ENCODE data around the gene FBXL16.
A peak's percentile ranks its signal among the peaks of the same experiment; 100 is the strongest.

The FBXL16 gene

DNA sequence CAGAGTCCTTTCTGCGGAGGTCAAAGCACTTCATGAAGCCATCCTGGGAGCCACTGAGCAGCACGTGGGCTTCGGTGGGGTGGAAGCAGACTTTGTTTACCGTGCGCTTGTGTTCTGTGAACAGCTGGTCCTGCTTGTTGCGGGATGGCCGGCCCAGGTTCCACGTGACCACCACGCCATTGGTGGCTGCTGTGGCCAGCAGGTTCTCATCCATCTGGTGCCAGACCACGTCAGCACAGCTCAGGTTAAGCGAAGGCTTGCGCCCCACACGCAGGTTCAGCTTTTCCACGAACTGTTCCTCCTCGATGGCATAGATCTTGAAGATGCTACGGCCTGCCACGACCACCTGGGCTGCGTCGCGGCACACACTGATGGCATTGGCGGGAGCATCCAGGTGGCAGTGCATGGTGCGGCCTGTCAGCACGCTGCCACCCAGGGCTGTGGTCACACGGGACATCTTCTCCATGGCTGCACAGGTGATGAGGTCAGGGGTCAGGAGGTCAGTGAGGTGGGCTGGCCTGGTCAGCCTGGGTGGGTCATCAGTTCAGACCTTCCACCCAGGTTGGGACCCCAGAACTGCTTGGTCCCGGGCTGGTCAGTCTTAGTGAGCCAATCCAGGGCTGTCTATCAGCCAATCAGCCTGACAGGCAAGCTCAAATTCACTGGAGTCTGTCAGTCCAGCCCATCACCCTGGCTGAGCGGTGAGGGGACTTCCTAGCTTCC, 16.3 kb downstream of the FBXL16 start:
- no peak for FAIRE-seq
- TF ChIP-seq, protein P1, sequence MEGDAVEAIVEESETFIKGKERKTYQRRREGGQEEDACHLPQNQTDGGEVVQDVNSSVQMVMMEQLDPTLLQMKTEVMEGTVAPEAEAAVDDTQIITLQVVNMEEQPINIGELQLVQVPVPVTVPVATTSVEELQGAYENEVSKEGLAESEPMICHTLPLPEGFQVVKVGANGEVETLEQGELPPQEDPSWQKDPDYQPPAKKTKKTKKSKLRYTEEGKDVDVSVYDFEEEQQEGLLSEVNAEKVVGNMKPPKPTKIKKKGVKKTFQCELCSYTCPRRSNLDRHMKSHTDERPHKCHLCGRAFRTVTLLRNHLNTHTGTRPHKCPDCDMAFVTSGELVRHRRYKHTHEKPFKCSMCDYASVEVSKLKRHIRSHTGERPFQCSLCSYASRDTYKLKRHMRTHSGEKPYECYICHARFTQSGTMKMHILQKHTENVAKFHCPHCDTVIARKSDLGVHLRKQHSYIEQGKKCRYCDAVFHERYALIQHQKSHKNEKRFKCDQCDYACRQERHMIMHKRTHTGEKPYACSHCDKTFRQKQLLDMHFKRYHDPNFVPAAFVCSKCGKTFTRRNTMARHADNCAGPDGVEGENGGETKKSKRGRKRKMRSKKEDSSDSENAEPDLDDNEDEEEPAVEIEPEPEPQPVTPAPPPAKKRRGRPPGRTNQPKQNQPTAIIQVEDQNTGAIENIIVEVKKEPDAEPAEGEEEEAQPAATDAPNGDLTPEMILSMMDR (IDR thresholded peaks at IDR 0.05; ENCODE audit: insufficient read depth, missing control alignments): no peak
- DNase-seq (ENCODE audit: insufficient read length, low spot score): no peak

DNA sequence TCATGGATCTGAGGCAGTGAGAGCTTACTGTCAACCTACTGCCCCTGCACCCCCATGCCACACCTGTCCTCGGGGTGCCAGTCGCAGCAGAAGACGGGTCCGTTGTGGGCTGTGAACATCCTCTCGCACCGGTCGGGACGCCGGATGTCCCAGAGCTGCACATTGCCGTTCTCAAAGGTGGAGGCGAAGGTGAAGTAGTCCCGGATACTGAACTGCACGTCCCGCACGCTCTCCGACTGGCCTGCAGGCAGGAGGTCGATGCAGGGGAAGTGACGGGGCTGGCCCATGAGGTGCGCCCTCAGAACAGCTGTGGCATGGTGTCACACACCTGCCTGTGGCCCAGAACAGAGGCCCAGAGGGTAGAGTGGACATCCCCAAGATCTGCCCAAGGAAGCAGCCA, 18.1 kb downstream of the FBXL16 start:
- FAIRE-seq (no peak), DNase-seq (ENCODE audit: insufficient read length, low spot score) (no peak)
- TF ChIP-seq, protein P1 (IDR thresholded peaks at IDR 0.05; ENCODE audit: insufficient read depth, missing control alignments): no peak

DNA sequence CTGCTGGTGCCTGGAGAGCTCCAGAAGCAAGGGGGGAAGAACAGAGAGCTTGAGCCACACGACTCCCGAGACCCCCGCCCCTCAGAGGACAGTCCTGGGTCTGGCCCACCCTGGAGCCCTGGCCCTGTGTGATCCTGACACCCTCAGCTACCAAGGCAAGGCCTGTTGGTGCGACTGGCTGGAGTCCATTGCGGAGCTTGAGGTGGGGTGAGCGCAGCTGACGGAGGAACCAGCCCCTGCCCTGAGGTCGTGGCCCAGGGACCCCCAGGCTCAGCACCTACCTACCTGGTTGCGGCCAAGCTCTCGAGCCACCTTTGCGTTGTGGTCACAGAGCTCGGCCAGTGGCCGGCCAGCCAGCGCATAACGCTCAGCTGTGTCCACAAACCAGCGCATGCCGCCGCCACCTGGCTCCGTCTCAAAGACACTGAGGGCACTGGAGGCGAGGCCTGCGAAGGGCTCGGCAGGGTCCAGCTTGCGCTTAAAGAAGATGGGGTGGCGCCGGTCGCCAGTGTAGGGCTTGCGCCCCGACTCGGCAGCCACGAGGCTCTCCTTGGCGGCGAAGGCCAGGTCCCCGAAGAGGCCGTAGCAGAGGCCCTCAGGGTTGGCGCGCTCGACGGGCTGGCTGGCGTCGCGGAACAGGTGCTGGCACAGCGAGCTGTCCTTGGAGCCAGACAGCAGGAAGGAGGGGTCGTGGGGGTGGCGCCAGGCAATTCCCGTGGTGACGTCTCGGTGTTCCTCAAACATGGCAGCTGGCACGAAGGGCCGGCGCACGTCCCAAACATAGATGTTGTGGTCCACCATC, 18.9 kb downstream of the FBXL16 start:
- TF ChIP-seq, protein P1 (IDR thresholded peaks at IDR 0.05; ENCODE audit: insufficient read depth, missing control alignments): no peak
- no peak for FAIRE-seq
- DNase-seq (ENCODE audit: insufficient read length, low spot score): no peak

DNA sequence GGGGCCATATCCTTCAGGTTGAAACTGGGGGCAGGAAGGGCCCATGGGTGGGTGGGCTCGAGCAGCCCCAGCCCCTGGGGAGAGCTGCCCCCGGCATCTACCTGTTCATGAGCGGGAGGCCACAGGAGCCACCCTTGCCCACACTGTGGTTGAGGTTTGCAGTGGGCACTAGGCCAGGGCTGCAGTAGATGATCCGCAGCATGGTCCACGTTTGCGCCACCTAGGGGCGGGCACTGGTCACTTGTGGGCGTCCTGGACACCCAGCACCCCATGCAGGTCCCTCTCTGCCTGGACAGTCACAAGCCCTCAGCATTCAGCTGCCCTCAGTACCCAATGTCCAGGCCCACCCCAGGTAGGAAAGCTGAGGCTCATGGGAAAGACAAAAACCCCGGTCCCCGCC, 19.6 kb downstream of the FBXL16 start:
- FAIRE-seq (no peak), DNase-seq (ENCODE audit: insufficient read length, low spot score) (no peak)
- TF ChIP-seq, protein P1 (IDR thresholded peaks at IDR 0.05; ENCODE audit: insufficient read depth, missing control alignments): peak; percentile 43

DNA sequence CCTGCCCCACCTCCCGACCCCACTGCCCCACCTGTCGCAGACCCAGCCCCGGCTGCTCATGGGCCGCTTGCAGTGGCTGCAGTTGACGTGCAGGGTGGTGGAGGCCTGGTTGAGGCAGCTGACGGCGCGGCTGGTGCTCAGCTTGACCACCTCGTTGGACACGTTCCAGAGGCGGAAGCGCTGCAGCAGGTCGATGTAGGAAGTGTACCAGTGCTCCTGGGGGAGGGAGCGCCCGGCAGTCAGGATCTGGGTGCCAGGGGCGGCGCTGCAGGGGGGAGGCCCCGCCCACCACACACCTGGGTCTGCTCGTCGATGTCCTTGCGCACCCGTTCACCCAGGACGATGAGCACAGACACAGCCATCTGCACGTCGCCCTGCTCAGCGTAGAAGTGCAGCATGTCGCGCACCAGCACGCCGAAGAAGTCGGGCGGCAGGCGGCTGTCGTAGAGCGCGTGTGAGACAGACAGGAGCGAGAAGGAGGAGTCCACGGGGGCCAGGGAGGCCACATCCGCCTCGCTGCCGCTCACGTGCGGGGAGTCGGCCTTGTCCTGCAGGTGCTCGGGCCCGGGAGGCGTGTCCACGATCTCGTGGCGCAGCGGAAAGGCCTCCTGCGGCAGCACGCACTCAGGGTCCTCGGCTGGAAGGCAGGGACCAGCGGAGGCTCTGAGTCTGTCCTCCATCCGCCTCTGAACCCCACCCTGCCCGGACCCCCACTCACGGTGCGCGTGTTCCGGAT, 20.5 kb downstream of the FBXL16 start:
- FAIRE-seq (no peak), DNase-seq (ENCODE audit: insufficient read length, low spot score) (no peak)
- TF ChIP-seq, protein P1 (IDR thresholded peaks at IDR 0.05; ENCODE audit: insufficient read depth, missing control alignments): no peak

DNA sequence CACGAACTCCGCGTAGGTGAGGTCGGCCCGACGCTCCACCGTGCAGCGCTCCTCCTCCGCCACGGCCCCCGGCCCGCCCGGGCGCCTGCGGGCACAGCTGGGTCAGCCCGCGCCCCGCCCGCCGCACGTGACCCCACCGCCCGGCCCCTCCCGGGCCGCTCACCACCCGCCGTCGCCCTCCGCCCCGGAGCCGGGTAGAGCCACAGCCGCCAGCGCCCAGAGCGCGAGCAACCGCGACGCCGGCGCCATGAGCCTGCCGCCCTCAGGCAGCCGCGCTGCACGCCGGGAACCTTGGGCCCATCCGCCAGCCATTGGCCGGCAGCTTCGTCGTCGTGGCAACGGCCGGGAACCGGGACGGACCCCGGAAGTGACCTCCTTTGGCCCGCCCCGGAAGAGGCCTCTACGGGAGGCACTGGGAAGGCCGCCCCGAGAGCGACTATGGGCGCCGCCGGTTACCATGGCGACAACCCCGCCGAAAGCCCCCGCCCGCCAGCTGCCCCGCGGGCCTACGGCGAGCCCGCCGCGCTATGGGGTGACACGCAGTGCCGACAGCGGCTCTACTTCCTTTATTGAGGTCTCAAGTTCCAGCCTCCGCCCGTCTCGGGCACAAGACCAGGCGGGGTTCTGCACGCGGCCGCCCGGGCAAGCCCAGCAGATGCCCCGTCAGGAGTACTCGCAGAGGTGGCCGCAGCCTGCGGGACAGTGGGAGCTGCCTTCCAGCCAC, 21.4 kb downstream of the FBXL16 start, which contains the start of gene JMJD8:
Gene JMJD8, minus strand, starts transcription at position 264 of the 724 bp plus-strand sequence. Its CDS starts 15 bp downstream, at position 249.
- TF ChIP-seq, protein P1 (IDR thresholded peaks at IDR 0.05; ENCODE audit: insufficient read depth, missing control alignments): no peak
- no peak for FAIRE-seq

More for the DNA sequence above, 21.4 kb downstream of the FBXL16 start, which contains the start of gene JMJD8:
- peak; percentile 99 for DNase-seq (ENCODE audit: insufficient read length, low spot score)

All from D721Med (cell line).